ENCODE results near the gene ROBO2.

The ROBO2 gene

DNA sequence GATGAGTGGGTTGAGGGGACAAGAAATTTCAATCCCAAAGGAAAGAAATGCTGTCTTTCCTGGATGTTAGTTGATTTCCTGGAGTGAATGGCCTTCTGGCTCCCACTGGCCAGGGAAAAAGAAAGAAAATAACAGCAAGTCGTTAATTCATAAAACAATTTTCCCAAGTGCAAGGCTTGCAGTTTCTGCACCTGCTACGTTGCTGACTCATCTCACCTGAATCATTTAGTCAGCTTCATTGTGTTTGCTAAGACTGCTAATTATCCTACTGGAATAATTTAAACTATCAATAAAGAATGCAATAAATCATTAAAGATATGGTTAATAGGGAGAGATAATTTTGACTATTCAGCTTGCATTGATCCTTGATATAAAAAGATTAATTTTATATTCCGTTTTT, 387.6 kb downstream of the ROBO2 start:
- no peak for DNase-seq

DNA sequence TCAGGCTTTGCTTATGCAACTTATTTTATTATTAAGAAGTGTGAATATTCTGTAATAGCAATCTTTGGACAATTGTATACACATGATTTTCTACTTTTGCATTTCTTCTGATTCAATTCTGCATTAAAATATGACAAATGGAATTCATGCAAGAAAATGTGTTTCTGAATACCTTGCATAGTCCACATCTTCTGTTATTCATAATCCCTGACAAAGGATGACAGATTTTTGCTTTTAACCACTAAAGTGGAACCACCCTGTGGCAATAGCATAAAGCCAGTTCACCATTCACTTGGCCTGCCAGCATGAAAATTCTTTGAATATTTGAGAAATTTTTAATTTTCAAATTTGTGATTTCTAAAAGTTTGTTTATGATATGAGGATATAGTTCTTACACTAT, 397.0 kb downstream of the ROBO2 start:
- no peak for DNase-seq

DNA sequence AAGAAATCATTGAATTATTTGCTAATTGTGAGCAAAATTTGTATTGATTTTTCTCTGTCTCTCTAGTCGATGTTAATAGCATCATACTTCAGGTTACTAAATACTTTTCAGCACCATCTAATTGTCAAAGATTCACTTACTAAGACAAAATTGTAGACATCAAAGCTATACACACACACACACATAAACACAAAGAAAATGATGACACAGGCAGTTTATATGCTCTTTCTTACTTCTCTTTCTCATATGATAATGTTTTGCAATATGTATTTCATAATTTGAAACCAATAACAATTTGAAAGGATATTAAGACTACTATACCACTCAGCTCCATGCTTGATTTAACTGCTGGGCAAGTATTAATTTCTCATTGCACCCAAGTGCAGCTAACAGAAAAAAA, 406.2 kb downstream of the ROBO2 start:
- no peak for DNase-seq

GRCh38 chr3:77446761-77447160, 406.9 kb downstream of the ROBO2 start:
- DNase-seq, result no peak

- DNase-seq, result no peak
Observed at GRCh38 chr3:77449459-77450350, 409.8 kb downstream of the ROBO2 start.

- no peak for DNase-seq
Observed at GRCh38 chr3:77456431-77456830, 416.5 kb downstream of the ROBO2 start.

DNA sequence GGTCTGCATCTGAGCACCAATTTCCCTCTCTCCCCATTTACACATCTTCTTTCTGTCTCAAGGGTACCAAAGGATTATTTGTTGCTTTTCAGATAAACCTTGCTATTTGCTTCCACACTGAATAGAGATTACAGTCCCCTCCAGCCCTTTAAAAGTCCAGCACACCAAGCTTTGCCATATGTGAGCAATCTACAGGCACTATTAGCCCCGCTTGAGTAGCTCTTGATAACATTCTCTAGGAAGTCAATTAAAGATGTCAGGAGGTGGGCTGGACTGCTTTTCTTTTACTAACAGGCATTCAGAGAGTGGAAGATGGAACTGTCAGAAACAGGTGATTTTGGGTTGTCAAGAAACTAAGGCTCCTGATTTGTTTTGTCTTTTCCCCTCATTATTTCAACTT, 417.0 kb downstream of the ROBO2 start:
- DNase-seq, result no peak

DNA sequence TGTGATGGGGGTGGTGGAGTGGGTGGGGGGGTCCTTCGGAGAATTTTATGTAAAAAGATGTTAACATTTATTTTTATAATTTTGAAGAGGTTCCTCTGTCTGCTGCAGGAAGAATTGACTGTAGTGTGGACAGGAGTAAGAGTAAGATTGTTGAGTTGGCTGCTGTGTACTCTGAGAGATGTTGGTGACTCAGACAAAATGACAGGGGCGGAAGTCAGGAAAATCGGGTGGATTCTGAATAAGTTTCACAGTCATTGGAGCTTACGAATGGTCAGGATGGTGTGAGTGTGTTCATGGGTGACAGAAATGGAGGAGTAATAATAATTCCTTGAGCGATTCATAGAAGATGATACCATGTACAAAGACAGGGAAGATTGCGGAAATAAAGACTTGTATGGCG, 420.0 kb downstream of the ROBO2 start:
- no peak for DNase-seq

- DNase-seq, result no peak
Observed at GRCh38 chr3:77460326-77460725, 420.4 kb downstream of the ROBO2 start.

- no peak for DNase-seq
Observed at GRCh38 chr3:77462951-77463350, 423.1 kb downstream of the ROBO2 start.

DNA sequence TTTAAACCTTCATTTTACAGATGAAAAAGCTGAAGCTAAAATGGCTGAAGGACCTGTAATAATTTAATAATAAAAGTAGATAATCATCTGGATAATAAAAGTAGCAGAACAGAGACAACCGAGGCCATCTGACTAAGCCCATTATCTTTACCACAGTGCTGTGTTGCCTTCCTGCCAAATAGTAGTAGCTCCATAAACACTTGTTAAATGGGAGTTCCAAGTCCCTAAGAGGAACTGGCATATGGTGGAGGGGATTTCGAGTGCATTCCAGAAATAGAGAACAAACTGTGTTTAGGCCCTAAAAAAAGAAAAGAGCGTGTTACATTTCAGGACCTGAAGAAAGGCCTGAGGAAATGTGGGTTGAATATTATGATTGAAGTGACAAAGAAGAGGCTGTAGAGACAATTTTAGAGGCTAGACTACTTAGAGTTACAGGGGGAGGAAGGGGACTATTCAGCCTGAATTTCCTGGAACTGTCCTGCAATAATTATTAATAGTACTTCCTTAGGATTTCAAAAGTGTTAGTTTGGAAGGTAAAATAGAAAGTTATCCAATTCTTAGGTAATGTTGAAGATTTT, 424.3 kb downstream of the ROBO2 start:
- DNase-seq, result no peak

DNA sequence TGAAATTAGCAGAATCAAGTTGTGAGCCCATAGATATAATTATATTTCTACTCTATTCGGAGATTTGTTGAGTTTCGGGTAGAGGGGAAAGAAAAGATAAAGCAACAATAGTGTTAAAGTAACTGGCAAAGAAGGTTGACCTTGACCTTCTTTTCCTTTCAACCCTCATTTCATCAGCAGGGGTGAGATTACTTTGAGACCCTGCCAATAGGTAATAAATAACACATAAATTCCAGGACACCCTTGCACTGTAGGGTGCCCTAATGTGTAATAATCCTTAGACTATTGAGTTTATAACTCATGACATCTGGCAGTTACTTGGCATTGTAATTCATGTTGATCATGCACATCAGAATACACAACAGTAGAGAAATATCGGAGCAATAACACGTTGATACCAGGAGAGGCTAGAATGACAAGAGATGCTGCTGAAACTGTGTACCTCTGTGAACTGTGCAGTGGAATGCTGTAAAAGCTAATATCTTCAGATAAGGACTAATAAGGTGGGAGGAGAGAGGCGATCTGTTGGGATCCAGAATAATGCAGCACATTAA, 426.7 kb downstream of the ROBO2 start:
- DNase-seq, result no peak

DNA sequence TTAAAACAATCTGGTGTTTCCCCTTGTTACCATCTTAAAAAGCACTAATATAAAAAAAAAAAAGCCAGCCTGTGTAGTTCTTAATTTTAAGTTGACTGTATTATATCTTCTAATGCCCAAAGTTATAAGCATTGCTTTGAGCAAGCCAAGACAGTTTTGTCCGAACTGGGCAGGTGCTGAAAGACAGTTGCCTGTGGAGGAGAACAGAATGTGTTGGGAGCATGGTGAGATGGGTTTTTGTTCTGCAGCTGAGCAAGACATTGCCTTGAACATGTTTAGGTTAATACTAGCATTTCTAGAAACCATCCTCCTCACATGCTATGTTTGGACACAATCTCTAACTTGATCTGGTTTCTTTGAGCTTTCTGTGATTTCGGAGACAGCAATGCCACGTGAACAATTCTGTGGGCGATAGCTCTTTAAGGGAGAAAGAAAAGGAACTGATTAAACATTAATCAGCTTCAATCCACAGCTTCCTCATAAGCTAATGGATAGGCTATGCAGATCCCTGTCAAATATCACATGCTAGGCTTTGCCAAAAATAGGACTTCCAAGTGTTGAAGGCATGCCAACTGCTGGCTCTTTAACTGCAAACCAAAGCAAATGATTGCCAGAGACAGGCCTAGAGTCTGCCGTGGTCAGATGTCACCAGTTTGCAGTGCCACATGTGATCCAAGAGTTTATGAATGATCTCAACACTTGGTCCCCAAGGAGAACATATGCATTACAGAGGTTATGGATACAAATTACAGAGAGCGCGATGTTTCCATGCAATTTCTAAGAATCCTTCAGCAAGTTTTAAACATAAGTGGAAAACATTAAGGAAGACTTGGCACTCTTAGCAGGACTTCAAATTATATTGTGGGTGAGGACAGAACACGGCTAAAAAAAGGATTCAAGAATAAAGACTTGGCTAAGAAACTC, 428.1 kb downstream of the ROBO2 start:
- DNase-seq, result no peak

- no peak for DNase-seq
Observed at GRCh38 chr3:77468626-77469020, 428.7 kb downstream of the ROBO2 start.

GRCh38 chr3:77475507-77475906, 435.6 kb downstream of the ROBO2 start:
- no peak for DNase-seq

DNA sequence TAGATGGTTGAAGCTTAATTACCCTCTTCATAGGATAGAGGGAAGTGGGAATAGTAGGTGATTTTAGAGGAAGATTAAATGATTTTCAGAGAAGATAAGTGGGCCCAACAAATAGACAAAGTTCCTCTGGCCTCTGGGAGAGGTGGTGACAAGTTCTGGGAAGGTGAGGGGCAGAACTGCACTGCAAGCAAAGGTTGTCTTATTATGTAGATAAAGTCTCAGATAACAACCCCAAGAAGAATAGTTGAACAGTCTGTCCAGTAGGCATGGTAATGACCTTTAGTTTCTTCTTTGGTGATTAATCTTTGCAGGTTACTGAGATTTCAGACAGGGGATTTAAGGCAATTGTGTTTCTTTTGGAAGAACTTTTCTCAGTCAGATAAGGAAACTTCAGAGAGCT, 439.1 kb downstream of the ROBO2 start:
- no peak for DNase-seq

GRCh38 chr3:77489216-77489615, 449.3 kb downstream of the ROBO2 start:
- no peak for DNase-seq

DNA sequence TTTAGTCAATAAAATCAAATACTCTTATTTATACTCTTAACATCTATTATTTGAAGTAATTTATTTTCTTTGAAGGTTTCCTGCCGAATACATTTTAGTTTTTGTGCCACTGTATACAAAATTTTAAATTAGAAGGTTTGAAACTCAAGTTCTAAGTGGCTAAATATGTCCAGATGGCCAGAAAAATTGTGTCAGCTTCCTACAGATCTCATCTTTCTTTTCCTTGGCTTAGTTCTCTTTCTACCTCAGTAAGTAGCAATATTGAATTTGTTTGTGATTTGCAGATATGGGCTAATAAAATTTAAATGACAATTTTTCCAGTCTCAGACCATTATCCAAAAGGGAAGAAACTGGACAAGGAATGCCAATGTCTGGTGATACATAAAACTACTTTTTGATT, 452.1 kb downstream of the ROBO2 start:
- no peak for DNase-seq

- DNase-seq, result no peak
Observed at GRCh38 chr3:77500721-77501120, 460.8 kb downstream of the ROBO2 start.

DNA sequence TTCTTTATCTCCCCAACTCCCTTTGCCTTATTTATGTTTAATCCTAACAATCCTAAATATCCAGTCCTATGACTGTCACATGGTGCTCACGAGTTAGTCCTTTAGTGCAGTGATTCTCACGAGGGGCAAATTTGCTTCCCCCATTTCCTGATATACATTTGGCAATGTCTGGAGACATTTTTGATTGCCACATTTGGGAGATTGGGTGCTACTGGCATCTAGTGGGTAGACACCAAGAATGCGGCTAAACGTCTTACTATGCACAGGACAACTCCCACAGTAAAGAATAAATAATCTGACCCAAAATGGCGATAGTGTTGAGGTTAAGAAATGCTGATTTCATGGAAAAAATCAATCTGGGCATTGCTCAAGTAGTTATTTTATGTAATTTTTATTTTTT, 466.5 kb downstream of the ROBO2 start:
- DNase-seq, result no peak

DNA sequence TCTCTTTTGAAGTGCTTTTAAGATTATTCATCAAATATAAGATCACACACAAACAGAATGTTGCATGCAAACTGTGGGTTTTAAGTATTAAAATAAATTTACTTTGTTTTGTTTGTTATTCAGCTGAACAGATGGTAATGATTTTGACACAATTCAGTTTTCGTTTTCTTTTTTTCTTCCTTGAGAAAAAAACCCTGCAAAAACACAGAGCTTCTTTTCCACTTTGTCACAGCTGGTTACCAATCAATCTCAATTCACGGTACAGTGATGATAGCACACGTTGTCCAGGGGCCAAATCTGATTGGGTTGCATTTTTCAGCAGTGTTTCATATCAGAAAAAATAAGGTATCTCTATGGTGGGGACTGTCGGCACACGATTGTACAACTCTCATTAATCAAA, 473.6 kb downstream of the ROBO2 start:
- no peak for DNase-seq

DNA sequence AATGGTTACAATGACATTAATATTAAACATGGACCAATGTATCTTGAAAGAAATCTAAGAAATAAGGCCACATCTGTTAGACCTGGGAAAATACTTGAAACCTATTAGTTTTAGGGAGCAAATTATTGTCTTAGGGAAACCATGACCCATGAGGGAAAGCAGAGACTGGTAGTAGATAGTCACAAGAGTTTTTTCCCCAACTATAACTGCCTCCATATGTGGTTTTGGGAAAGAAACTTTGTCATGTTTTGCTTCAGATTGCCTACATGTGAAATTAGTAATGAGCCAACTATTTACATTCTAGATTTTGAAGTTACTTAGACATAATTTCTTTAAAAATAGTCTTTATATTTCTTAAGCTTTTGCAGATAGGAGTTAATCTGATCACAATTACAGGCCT, 474.9 kb downstream of the ROBO2 start:
- no peak for DNase-seq

DNA sequence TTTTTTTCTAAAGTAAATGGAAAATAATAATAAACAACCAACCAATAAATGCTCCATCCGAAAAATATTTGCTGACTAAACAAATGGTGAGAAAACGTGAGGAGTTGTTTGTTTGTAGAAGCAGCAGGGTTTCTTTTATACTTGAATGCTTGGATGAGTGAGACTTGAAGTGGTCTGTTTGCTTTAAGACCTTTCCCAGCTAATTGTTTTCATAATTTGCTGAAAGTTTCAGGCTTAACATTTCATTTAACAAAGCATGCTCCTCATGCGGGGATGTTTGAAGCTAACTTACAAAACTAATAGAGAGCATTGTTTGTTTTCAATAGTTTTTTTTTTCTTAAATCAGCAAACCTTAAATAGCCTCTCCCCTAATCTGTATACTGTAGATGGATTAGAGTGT, 484.6 kb downstream of the ROBO2 start:
- DNase-seq, result no peak
